ENCODE data around the gene POC1A. TPM values are rescaled to one million over a fixed set of nuclear protein-coding genes. Genes with fewer than 3 reads are reported as not detected.

POC1A gene
- total RNA-seq, 4 donors from 2014 or later, result 0.84 to 3.1 (median 2.4) TPM

GRCh38 chr3:52141751-52142150 lies 12.5 kb downstream of the POC1A start:
- no peak for DNase-seq (ENCODE audit: low spot score in 2 of 2)
- 90 to 93% methylated on average over 7 of the region's 7 CpGs for WGBS, 2 donors
- TF ChIP-seq EP300 (IDR thresholded peaks at IDR 0.05) (no peak), CTCF (IDR thresholded peaks at IDR 0.05) (no peak), POLR2A (IDR thresholded peaks at IDR 0.05) (no peak)
- Histone ChIP-seq H3K4me1 (peaks cover 0 to 11% (median 2%) of the 10 kb centered on the region in 4 donors), H3K4me3 (no peak overlapping the region), H3K36me3 (peaks cover 0 to 17% (median 0%) of the 10 kb centered on the region in 3 donors), H3K27ac (no peak overlapping the region), H3K27me3 (no peaks in the 10 kb centered on the region), H3K9me3 (no peaks in the 10 kb centered on the region)

- Histone ChIP-seq H3K27ac (no peak overlapping the region), H3K4me1 (peaks cover 0 to 18% (median 2%) of the 10 kb centered on the region in 4 donors), H3K36me3 (peaks cover 0 to 7% (median 0%) of the 10 kb centered on the region in 3 donors), H3K27me3 (no peaks in the 10 kb centered on the region), H3K9me3 (no peaks in the 10 kb centered on the region), H3K4me3 (no peak overlapping the region)
- TF ChIP-seq POLR2A (IDR thresholded peaks at IDR 0.05) (no peak), EP300 (IDR thresholded peaks at IDR 0.05) (no peak), CTCF (IDR thresholded peaks at IDR 0.05) (no peak)
- WGBS, 2 donors, result 96 to 97% methylated on average over 5 of the region's 5 CpGs
- no peak for DNase-seq (ENCODE audit: low spot score in 2 of 2)
Observed at GRCh38 chr3:52140769-52141168, 13.5 kb downstream of the POC1A start.

- no peak for DNase-seq (ENCODE audit: low spot score in 2 of 2)
- Histone ChIP-seq H3K27me3 (no peaks in the 10 kb centered on the region), H3K36me3 (no peaks in the 10 kb centered on the region), H3K27ac (no peak overlapping the region), H3K4me3 (no peak overlapping the region), H3K4me1 (peaks cover 0 to 18% (median 2%) of the 10 kb centered on the region in 4 donors), H3K9me3 (no peaks in the 10 kb centered on the region)
- 86 to 91% methylated on average over 9 of the region's 9 CpGs for WGBS, 2 donors
- TF ChIP-seq EP300 (IDR thresholded peaks at IDR 0.05), result no peak
- no peak for TF ChIP-seq POLR2A (IDR thresholded peaks at IDR 0.05)
- no peak for TF ChIP-seq CTCF (IDR thresholded peaks at IDR 0.05)
Observed at GRCh38 chr3:52140000-52140399, 14.2 kb downstream of the POC1A start.

GRCh38 chr3:52137311-52137710 lies 16.9 kb downstream of the POC1A start:
- Histone ChIP-seq H3K36me3 (no peaks in the 10 kb centered on the region), H3K4me3 (no peak overlapping the region), H3K27me3 (no peaks in the 10 kb centered on the region), H3K4me1 (peaks cover 0 to 12% (median 0%) of the 10 kb centered on the region in 4 donors), H3K27ac (peak overlapping the region in 1 of 4 donors; percentile 66), H3K9me3 (no peaks in the 10 kb centered on the region)
- no peak for DNase-seq (ENCODE audit: low spot score in 2 of 2)
- WGBS, 2 donors, result 70 to 84% methylated on average over 2 to 7 of the region's 7 CpGs
- no peak for TF ChIP-seq EP300 (IDR thresholded peaks at IDR 0.05)
- no peak for TF ChIP-seq CTCF (IDR thresholded peaks at IDR 0.05)
- TF ChIP-seq POLR2A (IDR thresholded peaks at IDR 0.05), result no peak

GRCh38 chr3:52136513-52136912 lies 17.7 kb downstream of the POC1A start:
- peak in 1 of 2 donors; percentile 63 for DNase-seq (ENCODE audit: low spot score in 2 of 2)
- Histone ChIP-seq H3K36me3 (no peaks in the 10 kb centered on the region), H3K4me1 (peaks cover 0 to 12% (median 0%) of the 10 kb centered on the region in 4 donors), H3K27ac (peak overlapping the region in 2 of 4 donors; percentile 56 to 66), H3K9me3 (no peaks in the 10 kb centered on the region), H3K4me3 (no peak overlapping the region), H3K27me3 (no peaks in the 10 kb centered on the region)
- 56 to 64% methylated on average over 9 of the region's 9 CpGs for WGBS, 2 donors
- TF ChIP-seq CTCF (IDR thresholded peaks at IDR 0.05) (no peak), POLR2A (IDR thresholded peaks at IDR 0.05) (no peak), EP300 (IDR thresholded peaks at IDR 0.05) (peak in 1 of 2 donors; percentile 65)
